Ureter (tissue), 1 donor: ENCODE data around the gene GBGT1. TPM values are rescaled to one million over a fixed set of nuclear protein-coding genes. Genes with fewer than 3 reads are reported as not detected.
A peak's percentile ranks its signal among the peaks of the same experiment; 100 is the strongest.

Experiments
- DNase-seq: peaks from one replicate; pipeline ENCODE4 v3.0.0-alpha.2; 2020; ENCODE audit warnings: low spot score
- total RNA-seq: library from RNA; stranded (reverse); gene quantifications from one replicate; pipeline ENCODE4 v1.2.4, GENCODE V29; 2023
- donor health status: DM: yes; HTN: yes; CAD: no.

GBGT1 gene
- total RNA-seq, 1 donor from 2014 or later = 17.2 TPM

DNA sequence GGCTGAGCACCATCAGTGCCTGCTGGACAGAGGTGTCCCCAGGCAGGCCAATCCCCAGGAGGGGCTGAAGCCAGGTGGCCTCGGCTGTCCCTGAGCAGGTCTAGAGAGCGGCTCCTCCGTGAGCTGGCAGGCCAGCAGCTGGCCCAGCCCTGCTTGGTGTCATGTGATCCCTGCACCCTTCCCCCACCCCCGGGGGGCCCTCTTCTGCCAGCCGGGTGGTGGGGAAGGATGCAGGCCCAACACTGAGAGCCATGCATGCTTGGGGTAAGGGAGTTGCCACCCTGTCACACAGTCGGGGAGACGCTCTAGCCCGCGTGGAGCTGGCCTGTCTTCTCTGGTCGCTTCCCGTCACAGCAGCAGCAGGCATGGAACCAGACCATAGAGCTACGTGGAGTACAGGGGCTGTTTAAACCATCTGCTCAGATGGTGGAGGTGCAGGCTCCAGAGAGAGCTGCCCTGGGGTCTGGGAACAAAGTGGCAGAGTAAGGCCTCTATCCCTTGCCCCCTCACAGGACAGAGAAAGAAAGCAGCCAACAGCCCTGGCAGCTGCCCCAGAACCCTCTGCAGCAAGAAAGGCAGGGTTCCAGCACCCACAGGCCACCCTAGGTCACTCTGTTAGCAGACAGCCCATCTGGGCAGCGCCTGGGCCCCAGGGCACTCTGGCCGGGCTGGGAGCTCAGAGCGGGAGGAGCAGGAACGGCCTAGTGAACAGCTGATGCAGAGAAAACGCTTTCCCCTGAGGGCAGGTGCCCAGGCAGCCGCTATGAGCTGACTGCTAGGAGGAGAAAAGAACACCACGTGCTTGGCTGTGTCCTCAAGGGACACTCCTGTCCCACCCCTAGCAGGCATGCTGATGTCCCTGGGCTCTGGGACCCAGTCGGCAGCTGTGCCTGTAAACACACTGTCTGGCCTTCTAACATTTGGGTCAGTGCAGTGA lies 49.5 kb downstream of the GBGT1 start:
- DNase-seq = no peak

DNA sequence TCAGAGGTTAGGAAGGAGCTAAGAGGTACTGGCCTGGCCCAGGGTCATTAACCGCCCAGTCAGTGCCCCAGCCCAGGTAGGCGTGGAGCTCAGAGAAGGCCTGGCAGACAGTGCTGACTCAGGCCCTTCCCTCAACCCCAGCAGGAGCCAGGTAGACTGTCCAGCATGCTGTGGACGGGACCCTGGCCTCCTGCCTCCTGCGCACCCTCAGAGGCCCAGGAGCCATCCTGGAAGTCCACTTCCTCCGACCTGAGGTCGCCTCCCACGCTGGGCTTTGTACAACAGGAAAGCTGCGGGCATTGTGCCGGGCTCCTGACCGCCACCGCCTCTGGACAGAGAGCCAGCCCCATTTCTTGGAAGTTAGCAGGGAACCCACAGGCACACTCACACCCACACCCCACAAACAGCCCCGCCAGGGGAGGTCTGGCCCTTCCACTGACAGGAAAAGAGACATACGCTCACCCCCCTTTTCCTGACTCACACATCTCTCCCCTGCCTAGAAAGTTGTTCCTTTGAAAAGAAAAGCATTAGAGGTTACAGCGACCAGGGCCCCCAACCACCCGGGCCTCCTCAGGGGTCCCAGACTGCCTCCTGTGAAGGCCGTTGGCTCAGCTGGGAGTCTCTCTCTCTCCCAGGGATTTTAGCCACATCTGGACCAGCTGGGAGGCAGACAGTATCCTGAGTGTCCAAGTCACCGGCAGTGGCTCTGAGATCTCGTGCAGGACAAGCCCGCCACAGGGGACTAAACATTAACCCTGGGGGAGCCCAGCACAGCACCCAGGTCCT lies 50.4 kb downstream of the GBGT1 start:
- DNase-seq = no peak

DNA sequence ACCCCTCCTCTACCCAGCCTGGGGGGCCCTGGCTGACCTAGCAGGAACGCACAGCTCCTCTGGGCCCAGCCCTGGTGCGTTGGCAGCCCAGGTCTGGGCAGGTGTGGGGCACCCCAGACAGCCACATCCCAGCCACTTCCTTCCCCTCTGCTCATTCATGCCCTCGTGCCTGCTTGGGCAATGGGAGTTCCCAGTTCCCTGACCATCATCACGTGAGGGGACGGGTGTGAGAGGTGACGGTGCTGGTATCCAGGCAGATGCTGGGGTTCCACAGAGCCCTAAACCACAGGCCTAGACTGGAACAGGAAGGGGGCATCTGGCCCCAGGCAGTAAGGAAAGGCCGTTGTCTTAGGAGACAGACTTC lies 51.1 kb downstream of the GBGT1 start:
- no peak for DNase-seq

DNA sequence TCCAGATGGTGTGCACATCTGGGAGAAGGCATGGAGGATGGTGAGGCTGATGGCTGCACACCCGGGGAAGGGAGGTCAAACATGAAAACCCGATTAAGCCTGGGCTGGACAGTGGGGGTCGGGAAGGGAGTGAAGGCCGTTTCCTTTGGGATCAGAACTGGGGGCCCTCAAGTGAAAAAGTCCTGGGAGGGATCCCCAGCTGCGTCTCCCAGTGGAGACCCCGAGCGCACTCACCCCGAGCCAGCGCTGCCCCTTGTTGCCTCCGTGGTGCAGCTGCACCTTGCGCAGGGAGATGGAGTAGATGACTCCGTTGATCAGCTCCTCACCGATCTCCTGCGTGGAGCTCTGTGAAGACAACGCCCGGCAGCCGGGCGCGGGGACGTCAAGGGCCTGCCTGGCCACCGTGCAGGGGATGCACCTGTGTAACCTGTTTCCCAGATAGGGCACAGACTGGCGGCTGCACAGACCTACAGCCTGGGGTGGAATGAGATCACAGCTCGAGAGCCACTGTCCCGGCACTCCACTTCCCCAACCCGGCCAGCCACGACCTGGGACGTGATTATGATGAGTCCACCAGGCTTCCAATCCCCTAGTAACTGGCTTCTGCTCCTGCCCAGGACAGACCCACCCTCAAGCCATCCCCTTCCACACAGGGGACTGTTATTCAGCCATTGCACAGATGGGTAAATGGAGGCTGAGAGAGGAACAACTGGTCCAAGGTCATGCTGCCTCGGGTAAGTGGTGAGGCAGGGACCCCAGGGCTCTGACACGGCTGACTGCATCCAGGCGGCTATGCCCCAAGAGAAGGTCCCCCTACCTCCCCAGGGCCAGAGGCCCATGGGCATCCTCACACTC lies 51.7 kb downstream of the GBGT1 start:
- no peak for DNase-seq

DNA sequence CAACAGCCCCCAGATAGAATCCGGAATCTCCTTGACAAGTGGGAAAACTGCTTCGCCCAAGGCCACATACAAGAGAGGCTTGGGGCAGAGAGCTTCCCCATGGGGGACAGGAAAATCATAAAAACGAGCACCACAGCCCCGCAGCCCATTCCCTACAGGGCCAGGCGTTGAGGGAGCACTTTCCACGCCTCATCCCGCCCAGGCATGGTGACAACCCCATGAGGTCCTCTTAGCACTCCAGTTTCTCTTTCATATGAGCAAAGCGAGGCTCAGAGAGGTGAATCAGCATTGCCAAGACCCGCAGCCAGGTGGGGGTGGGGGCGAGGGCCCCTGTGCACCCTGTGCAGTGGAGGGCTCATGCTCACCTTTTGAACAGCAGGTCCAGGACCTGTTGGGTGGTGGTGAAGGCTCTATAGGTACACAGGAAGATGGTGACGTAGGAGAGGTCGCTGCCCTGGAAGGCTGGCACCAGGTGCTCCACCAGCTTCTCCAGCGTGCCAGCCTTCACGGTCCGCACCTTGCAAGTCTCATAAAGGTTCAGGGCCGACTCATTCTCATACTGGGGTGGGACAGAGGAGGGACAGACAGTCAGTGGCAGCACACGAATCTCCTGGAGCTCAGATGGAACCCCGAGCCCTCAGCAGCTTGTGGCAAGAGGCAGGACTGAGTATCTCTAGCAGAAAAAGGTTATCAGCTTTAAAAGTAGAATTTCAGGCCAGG lies 53.6 kb downstream of the GBGT1 start:
- DNase-seq = no peak

DNA sequence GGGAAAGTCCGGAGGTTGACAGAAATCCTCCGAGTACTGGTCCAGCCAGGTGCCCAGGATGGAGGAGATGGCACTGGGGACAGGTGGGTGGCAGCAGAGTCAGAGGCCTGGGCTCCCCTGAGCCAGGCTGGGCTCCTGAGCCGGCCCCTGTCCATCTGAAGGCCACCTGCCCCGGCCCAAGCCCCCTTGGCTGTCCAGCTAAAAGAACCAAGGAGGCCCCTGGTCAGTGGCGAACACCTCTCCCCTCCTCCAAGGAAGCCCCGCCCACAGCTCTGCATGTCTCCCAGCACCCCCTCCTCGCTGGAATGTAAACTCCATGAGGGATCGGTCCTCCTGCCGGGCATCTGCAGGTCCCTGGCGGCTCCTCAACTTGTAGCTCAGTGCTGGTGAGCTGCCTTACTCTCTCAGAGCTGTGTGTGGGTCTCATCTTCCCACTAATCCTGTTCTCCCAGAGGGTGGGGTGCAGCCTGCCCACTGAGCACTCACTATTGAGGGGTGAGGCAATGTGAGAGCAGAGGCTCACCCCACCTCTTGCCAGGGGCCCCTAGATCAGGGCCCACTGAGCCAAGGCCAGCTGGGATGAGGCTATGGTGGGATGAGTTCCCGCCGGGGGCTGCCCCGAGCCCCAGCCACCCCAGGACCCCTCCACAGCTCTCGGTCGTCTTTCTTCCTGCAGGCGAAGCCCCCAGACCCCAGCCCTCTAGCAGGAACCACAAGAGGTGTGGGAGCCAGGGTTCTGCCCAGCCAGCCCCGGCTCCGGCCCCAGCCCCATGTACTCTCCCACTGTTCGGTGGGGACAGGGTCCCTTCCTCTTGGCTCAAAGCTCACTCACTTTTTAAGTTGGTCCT lies 54.7 kb downstream of the GBGT1 start:
- no peak for DNase-seq

DNA sequence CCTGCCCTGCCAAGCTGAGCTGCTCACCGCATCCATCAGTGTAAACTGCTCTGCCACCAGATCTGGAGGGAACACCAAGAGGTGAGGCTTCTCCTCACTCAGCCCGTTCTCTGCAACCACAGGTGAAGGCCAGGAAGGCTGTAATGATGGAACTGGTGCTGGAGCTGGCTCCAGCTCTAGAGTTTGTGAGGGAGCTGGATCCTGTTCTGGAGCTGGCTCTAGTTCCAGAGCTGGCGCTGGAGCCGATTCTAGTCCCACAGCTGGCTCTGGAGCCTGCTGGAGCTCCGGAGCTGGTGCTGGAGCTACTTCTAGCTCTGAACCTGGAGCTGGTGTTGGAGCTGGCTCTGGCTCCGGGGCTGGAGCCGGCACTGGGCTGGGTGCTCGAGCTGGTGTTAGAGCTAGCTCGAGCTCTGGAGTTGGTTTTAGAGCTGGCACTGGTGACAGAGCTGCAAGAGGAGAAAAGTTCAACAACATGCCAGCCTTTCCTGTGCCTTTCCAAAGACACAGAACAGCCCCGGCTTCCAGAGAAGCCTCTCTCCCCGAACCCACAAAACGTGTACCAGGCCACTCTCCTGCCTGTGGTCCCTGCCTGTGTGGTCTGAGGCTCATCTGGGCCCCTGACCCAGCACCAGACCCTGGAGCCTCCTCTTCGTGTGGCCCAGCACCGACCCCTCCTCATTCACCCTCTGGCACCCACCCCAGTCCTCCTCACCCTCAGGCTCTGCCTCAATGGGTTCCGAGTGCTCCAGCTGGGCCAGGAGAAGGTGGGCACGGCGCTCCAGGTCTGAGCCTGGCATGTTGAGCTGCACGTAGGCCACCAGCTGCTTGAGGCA lies 55.5 kb downstream of the GBGT1 start:
- no peak for DNase-seq

DNA sequence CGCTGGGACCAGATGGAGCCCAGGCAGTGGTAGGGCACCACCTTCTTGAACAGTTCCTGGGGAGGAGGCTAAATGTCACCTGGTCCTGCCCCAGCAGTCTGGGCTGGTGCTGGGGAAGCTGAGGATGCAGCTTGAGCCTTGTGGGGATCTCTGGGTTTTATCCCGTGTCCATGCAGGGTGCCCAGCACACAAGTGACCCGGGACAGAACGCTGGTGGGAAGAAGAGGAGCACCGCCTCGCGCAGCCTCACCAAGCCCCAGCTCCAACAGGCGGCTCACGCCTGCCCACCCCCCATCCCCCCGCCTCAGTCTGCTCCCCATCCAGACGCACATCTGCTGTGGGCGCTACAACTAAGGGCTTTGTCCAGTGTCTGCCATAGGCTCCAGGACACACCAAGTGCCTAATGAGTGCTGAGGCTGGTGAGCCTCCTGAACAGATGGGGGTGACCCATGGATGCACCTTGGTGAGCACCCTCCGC lies 56.4 kb downstream of the GBGT1 start:
- DNase-seq = no peak

DNA sequence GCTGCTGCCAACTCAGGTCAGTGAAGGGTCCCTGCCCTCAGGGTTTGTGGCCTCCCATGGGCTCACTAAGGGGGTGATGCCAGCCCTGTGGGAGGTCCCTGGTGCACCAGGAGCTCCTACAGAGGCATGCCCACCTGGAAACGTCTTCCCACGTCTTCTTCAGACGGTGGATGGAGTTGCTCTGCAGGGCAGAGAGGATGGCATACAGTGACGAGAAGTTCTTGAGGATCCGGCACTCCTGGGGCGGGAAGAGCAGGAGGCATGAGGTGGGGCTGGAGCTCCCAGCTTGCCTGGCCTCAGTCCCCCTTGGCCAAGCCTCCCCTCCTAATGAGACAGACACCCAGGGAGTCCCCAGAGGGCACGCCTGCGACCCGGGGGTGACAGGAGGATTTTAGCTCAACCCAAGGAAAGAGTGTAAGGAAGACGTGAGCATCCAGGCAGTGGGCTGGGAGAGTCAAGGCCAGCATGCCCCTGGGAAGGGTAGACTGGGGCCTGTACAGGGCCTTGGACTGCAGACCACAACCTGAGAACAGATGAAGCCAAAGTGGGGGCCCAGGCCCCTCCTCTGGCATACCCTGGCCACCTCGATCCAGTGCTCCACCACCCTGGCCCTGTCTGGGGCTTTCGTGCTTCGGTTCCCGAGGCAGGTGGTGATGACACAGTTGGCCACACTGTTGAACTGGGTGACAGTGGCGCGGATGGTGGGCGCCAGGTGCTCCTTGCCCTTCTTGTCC lies 57.0 kb downstream of the GBGT1 start:
- DNase-seq = no peak

DNA sequence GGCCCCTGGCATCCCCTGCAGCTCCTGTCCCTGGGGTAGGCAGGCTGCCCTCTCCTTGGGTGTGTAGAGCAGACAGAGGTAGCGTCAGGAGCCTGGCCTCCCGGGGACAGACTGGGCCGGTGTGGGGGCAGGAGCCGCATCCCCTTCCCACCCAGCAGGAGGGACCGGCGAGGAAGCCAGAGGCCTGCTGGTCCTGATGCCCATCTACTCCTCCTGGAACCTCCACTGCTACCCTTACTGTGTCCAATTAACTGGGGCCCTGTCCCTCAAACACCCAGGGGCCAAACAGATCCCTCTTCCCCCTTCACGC lies 58.3 kb downstream of the GBGT1 start:
- DNase-seq = no peak

DNA sequence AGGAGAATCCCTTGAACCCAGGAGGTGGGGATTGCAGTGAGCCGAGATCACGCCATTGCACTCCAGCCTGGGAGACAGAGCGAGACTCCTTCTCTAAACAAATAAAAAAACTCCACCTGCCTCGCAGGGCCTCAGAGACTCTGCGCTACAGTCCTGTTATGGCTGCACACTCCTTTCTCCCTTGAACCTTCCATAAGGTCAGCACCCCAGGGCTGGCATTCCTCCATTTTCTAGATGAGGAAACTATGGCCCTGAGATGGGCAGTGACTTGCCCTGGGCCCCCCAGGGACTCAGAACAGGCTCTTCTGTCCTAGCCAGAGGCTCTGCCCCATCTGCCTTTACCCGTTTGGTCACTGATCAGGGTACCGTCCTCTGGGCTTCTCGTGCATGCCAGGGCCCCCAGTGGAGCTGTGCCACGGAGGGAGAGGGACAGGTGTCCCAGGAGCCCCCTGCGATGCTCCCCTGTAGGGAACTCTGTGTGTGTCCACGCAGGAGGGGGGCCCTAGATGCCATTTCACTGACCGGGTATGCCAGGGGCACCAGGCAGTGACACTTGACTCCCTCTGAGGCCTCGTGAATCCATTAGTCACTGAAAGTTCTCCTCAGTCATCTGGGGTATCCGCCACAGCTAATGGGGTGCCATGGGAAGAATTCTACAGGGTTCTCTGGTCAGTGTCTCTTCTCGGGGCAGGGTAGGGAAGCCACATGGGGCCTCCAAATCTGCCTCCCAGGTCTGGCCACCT lies 58.8 kb downstream of the GBGT1 start:
- no peak for DNase-seq

DNA sequence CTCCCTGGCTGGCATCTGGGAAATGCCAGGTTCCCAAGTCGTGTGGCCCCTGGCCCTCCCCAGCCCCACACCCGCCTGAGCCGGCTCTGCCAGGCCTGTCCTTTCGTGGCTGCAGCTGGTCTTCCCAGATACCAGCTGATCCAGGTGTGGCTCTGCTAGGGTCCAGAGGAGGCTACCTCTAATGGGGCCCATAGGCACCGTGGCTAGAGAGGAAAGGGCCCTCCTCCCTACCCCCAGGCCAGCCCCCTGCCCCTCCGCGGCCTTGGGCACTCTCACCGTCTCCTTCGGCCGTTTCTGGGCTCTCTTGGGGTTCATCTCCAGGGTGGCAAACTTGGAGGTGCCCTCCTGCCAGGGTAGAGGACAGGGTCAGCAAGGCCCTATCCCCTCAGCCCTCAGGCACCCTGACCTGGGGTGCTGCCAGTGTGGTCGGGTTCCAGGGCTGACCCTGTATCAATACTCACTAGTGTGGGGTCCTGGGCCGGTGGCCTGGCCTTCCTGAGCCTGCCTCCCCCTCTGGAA lies 59.7 kb downstream of the GBGT1 start:
- no peak for DNase-seq

DNA sequence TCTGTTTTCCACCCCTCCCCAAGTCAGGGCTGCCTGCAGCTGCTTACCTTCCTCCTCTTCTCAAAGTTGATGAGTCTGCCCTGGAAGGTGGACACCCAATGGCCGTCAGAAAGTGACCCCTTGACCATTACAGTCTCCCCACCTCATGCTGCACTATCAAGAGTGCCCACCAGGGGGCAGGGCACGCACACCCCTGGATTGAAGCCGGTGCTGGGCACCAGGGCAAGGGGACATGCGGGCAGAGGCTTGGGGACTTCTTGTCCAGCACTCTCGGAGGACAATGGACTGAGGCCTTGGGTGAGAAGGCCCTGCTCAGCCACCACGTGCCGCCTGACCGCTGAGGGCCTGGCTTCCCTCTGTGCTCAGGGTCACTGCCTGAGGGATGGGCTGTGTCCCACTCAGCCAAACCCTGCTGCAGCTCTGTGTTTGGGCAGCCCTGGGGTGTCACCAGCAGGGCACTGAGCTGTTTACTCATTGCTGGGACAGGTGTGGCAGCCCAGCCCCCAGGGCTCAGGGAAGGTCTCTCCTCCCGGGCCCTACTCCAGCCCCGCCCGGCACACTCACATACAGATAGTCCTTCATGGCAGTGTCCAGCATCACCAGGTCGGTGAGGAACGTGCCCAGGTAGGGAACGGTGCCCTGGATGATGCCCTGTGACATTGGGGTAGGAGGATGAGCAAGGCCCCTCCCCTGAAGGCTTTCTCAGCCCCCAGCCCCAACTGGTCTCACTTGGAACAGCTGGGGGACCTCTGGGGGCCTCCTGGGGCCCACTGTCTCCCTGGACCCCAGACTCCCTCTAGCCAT lies 60.3 kb downstream of the GBGT1 start:
- DNase-seq = peak; percentile 70
